SK-N-SH (cell line): ENCODE data around the gene TMEM232. TPM values are rescaled to one million over a fixed set of nuclear protein-coding genes. Genes with fewer than 3 reads are reported as not detected.

ENCODE experiments used
- CTCF ChIA-PET: fragments of 300-600, 350-600 bp; formaldehyde crosslinking; extraction: SDS; loops from one replicate; lab custom pipeline; 2021; lab: Yijun Ruan, JAX
- POLR2A ChIA-PET: fragments of 350-600 bp; sonication (Branson Sonifier 250); formaldehyde crosslinking; extraction: SDS; loops from one replicate; lab custom pipeline; 2020; ENCODE audit warnings: antibody characterized with exemption, inconsistent platforms; lab: Yijun Ruan, JAX
- DNase-seq: peaks from one replicate; pipeline ENCODE4 v3.0.0; 2012
- H2AFZ ChIP-seq: fragments of 200-600 bp; sonication (generic); 2 replicates; pipeline ENCODE4 v1.8.1; 2016; ENCODE audit warnings: antibody characterized with exemption, mild to moderate bottlenecking, low read depth
- H3F3A ChIP-seq: fragments of 200-600 bp; sonication (generic); replicated peaks from 2 replicates; pipeline ENCODE3; 2016; ENCODE audit warnings: antibody characterized with exemption, mild to moderate bottlenecking; ENCODE audit not compliant: insufficient read depth
- H3K27ac ChIP-seq, 2 experiments: fragments of 200-500 bp in 1 of 2; fragments of 200-600 bp in 1 of 2; sonication (Bioruptor generic) in 1 of 2; sonication (generic), shearing (Covaris generic) in 1 of 2; 2 replicates each; pipeline versions ENCODE4 v1.5.1 to v1.6.1; 2014 to 2016; ENCODE audit warnings: low read depth in 2 of 2, inconsistent platforms in 1 of 2, low read length in 1 of 2, mild to moderate bottlenecking in 1 of 2, mixed read lengths in 1 of 2
- H3K27me3 ChIP-seq: fragments of 200-600 bp; sonication (generic), shearing (Covaris generic); 2 replicates; pipeline ENCODE4 v1.6.1; 2016; ENCODE audit warnings: mixed run types; ENCODE audit not compliant: insufficient read depth
- H3K36me3 ChIP-seq, 2 experiments: fragments of 200-500 bp in 1 of 2; fragments of 200-600 bp in 1 of 2; sonication (Bioruptor generic) in 1 of 2; sonication (generic) in 1 of 2; replicated peaks in 1 of 2; 2 replicates each; pipeline versions ENCODE3 to v1.5.1; 2014 to 2016; ENCODE audit warnings: low read length in 1 of 2, mild to moderate bottlenecking in 1 of 2; ENCODE audit not compliant: insufficient read depth in 2 of 2, control insufficient read depth in 1 of 2
- H3K4me1 ChIP-seq, 2 experiments: fragments of 200-500 bp in 1 of 2; fragments of 200-600 bp in 1 of 2; sonication (Bioruptor generic) in 1 of 2; sonication (generic), shearing (Covaris generic) in 1 of 2; 2 replicates each; pipeline versions ENCODE4 v1.5.1 to v1.6.1; 2014 to 2016; ENCODE audit warnings: low read depth in 1 of 2, low read length in 1 of 2, mixed run types in 1 of 2; ENCODE audit not compliant: insufficient read depth in 2 of 2, control insufficient read depth in 1 of 2
- H3K4me2 ChIP-seq: fragments of 200-600 bp; sonication (generic), shearing (Covaris generic); 2 replicates; pipeline ENCODE4 v1.6.1; 2017; ENCODE audit warnings: mixed run types
- H3K4me3 ChIP-seq, 2 experiments: fragments of 200-500 bp in 1 of 2; fragments of 200-600 bp in 1 of 2; sonication (Bioruptor generic) in 1 of 2; sonication (generic), shearing (Covaris generic) in 1 of 2; 2 replicates each; pipeline versions ENCODE4 v1.5.1 to v1.8.1; 2014 to 2016; ENCODE audit warnings: low read depth in 2 of 2, inconsistent platforms in 1 of 2, low read length in 1 of 2, mild to moderate bottlenecking in 1 of 2, mixed read lengths in 1 of 2, moderate library complexity in 1 of 2
- H3K79me2 ChIP-seq: fragments of 200-600 bp; sonication (generic); 2 replicates; pipeline ENCODE4 v1.8.1; 2017; ENCODE audit warnings: mild to moderate bottlenecking; ENCODE audit not compliant: insufficient read depth
- H3K9ac ChIP-seq: fragments of 200-600 bp; sonication (generic); 2 replicates; pipeline ENCODE4 v1.6.1; 2017; ENCODE audit warnings: mixed run types
- H3K9me2 ChIP-seq: fragments of 200-600 bp; sonication (generic); 2 replicates; pipeline ENCODE4 v1.6.1; 2017; ENCODE audit warnings: mixed run types
- H3K9me3 ChIP-seq: fragments of 200-600 bp; sonication (generic); 2 replicates; pipeline ENCODE4 v1.6.1; 2017; ENCODE audit warnings: mixed run types, mild to moderate bottlenecking, moderate library complexity
- H4K20me1 ChIP-seq: fragments of 200-600 bp; sonication (generic); 2 replicates; pipeline ENCODE4 v1.6.1; 2017; ENCODE audit warnings: mild to moderate bottlenecking, mixed run types; ENCODE audit not compliant: insufficient read depth
- CHD2 ChIP-seq: fragments of 150-350 bp; IDR thresholded peaks from 2 replicates; pipeline ENCODE4 v1.6.1; 2018; ENCODE audit warnings: low read length; ENCODE audit not compliant: partially characterized antibody
- CTCF ChIP-seq: fragments of 200-600 bp; sonication (generic); IDR thresholded peaks from 2 replicates; pipeline ENCODE4 v1.6.1; 2017; ENCODE audit warnings: antibody characterized with exemption, mild to moderate bottlenecking, moderate library complexity
- EP300 ChIP-seq, 2 experiments: IDR thresholded peaks; 2 replicates each; pipeline versions ENCODE4 v1.4.0 to v1.6.1; 2012; ENCODE audit warnings: borderline replicate concordance in 1 of 2, low read depth in 1 of 2, low read length in 1 of 2
- EZH2phosphoT487 ChIP-seq: fragments of 200-600 bp; sonication (generic); IDR thresholded peaks from 2 replicates; pipeline ENCODE4 v1.6.1; 2017; ENCODE audit warnings: low read depth, mixed run types, mild to moderate bottlenecking, antibody characterized with exemption, moderate library complexity, borderline replicate concordance
- FOSL2 ChIP-seq: IDR thresholded peaks from 2 replicates; pipeline ENCODE4 v1.4.0; 2012; ENCODE audit warnings: low read depth, mild to moderate bottlenecking, moderate library complexity, borderline replicate concordance
- FOXJ3 ChIP-seq: sonication (generic); formaldehyde crosslinking; IDR thresholded peaks from 2 replicates; pipeline ENCODE4 v1.5.1; 2020; ENCODE audit warnings: mild to moderate bottlenecking, missing genetic modification reagents
- FOXM1 ChIP-seq: IDR thresholded peaks from 2 replicates; pipeline ENCODE4 v1.4.0; 2012; ENCODE audit warnings: low read depth, mild to moderate bottlenecking
- GABPA ChIP-seq: IDR thresholded peaks from 2 replicates; pipeline ENCODE4 v1.4.0; 2012; ENCODE audit warnings: low read depth, mild to moderate bottlenecking
- JUND ChIP-seq: IDR thresholded peaks from 2 replicates; pipeline ENCODE4 v1.4.0; 2012
- MEF2A ChIP-seq: IDR thresholded peaks from 2 replicates; pipeline ENCODE4 v1.4.0; 2012; ENCODE audit warnings: low read depth, borderline replicate concordance
- NFIC ChIP-seq: IDR thresholded peaks from 2 replicates; pipeline ENCODE4 v1.4.0; 2012; ENCODE audit warnings: borderline replicate concordance
- PBX3 ChIP-seq: IDR thresholded peaks from 2 replicates; pipeline ENCODE4; 2012
- RCOR1 ChIP-seq: fragments of 150-350 bp; IDR thresholded peaks from 2 replicates; pipeline ENCODE4 v1.6.1; 2017; ENCODE audit warnings: antibody characterized with exemption, low read length
- RXRA ChIP-seq: IDR thresholded peaks from 2 replicates; pipeline ENCODE4 v1.4.0; 2012; ENCODE audit warnings: low read depth, mild to moderate bottlenecking, borderline replicate concordance
- SMC3 ChIP-seq: IDR thresholded peaks from 2 replicates; pipeline ENCODE4 v1.6.1; 2012; ENCODE audit warnings: low read depth, low read length, improper control_type of control experiment
- TEAD4 ChIP-seq: IDR thresholded peaks from 2 replicates; pipeline ENCODE4 v1.4.0; 2012; ENCODE audit warnings: mild to moderate bottlenecking, borderline replicate concordance; ENCODE audit not compliant: insufficient read depth
- USF1 ChIP-seq: IDR thresholded peaks from 2 replicates; pipeline ENCODE4 v1.4.0; 2012; ENCODE audit warnings: low read depth, borderline replicate concordance
- ZBTB33 ChIP-seq: IDR thresholded peaks from 2 replicates; pipeline ENCODE4 v1.4.0; 2012; ENCODE audit warnings: low read depth, borderline replicate concordance
- WGBS: methylation state at CpG from one replicate; pipeline ENCODE4 v1.1.6; 2017; ENCODE audit warnings: low lambda C conversion rate; 5-methylcytosine and 5-hydroxymethylcytosine counted together
- polyA plus RNA-seq, 3 experiments: library from polyadenylated mRNA; depleted of rRNA; stranded (reverse); fragments of >200 nt; gene quantifications; 2 replicates each; pipeline ENCODE4 v1.2.3, GENCODE V29; 2012

Gene TMEM232
- polyA plus RNA-seq, 1 of the 3 experiments (the other 2 are of a cell fraction), result 0.66 TPM

GRCh38 chr5:110549301-110549700 is 177.2 kb downstream of the TMEM232 start (continued):
- no peak for TF ChIP-seq FOXJ3 (CRISPR knock-in tag)
- no peak for TF ChIP-seq EP300 (IDR thresholded peaks at IDR 0.05; ENCODE audit: borderline replicate concordance in 1 of 2, low read depth in 1 of 2, low read length in 1 of 2)
- TF ChIP-seq NFIC, result no peak

- Histone ChIP-seq H3K36me3 (no peaks in the 10 kb centered on the region), H3K9me3 (no peaks in the 10 kb centered on the region; the same call in 1 of the 2 replicates), H4K20me1 (no peaks in the 10 kb centered on the region), H3K27me3 (no peaks in the 10 kb centered on the region), H3K4me1 (no peaks in the 10 kb centered on the region), H3K9ac (no peak overlapping the region), H3K79me2 (no peaks in the 10 kb centered on the region), H2AFZ (no peak overlapping the region), H3K4me3 (no peak overlapping the region), H3K27ac (no peak overlapping the region), H3K4me2 (no peak overlapping the region), H3K9me2 (no peaks in the 10 kb centered on the region), H3F3A (no peaks in the 10 kb centered on the region)
- 88% methylated on average over 3 of the region's 3 CpGs for WGBS
- ChIA-PET CTCF (interaction anchor here (0.6 kb wide), 1 partner anchor 1422 kb away, joined by 3 read pairs; no protein-coding TSS in a partner anchor), POLR2A (no interaction called here)
- TF ChIP-seq RCOR1 (no peak), EP300 (IDR thresholded peaks at IDR 0.05; ENCODE audit: borderline replicate concordance in 1 of 2, low read depth in 1 of 2, low read length in 1 of 2) (no peak), GABPA (no peak)
- no peak for DNase-seq
These were observed 178.3 kb downstream of the TMEM232 start for GRCh38 chr5:110548171-110548570.

GRCh38 chr5:110547495-110547894 is 179.0 kb downstream of the TMEM232 start:
- H4K20me1 ChIP-seq, result no peaks in the 10 kb centered on the region
- no peaks in the 10 kb centered on the region for H3K79me2 ChIP-seq
- no peak overlapping the region for H3K4me2 ChIP-seq
- no peaks in the 10 kb centered on the region for H3K9me2 ChIP-seq
- no peak overlapping the region for H3K9ac ChIP-seq
- no peaks in the 10 kb centered on the region for H3K36me3 ChIP-seq
- H3K4me1 ChIP-seq, result no peaks in the 10 kb centered on the region
- no peaks in the 10 kb centered on the region for H3K27me3 ChIP-seq
- ChIA-PET CTCF (interaction anchor here (0.6 kb wide), 1 partner anchor 1421 kb away, joined by 3 read pairs; no protein-coding TSS in a partner anchor), POLR2A (no interaction called here)
- H3K4me3 ChIP-seq, result no peak overlapping the region
- DNase-seq, result no peak
- WGBS, result 78% methylated on average over 4 of the region's 4 CpGs
- no peaks in the 10 kb centered on the region for H3F3A ChIP-seq
- TF ChIP-seq CTCF (no peak), EZH2phosphoT487 (no peak), GABPA (no peak), JUND (no peak), TEAD4 (no peak), NFIC (no peak), SMC3 (no peak), CHD2 (no peak), FOSL2 (no peak), FOXM1 (no peak), ZBTB33 (no peak), RCOR1 (no peak), USF1 (no peak), RXRA (no peak), EP300 (IDR thresholded peaks at IDR 0.05; ENCODE audit: borderline replicate concordance in 1 of 2, low read depth in 1 of 2, low read length in 1 of 2) (no peak), MEF2A (no peak), PBX3 (no peak)
- H3K27ac ChIP-seq, result no peak overlapping the region
- no peaks in the 10 kb centered on the region; the same call in 1 of the 2 replicates for H3K9me3 ChIP-seq
- no peak overlapping the region for H2AFZ ChIP-seq
